Gastroesophageal sphincter (tissue), 2 donors: ENCODE results near the gene HOXA11.

Experiments used
- EP300 ChIP-seq: sonication (generic); formaldehyde crosslinking; IDR thresholded peaks from one replicate; pipeline ENCODE4 v1.6.1; 2017; ENCODE audit warnings: antibody characterized with exemption, mild to moderate bottlenecking
- POLR2A ChIP-seq, 2 donors: fragments of 450-650 bp; IDR thresholded peaks; one replicate each; pipeline ENCODE4 v1.6.1; 2017; ENCODE audit warnings: antibody characterized with exemption in 2 of 2, mild to moderate bottlenecking in 2 of 2, moderate library complexity in 1 of 2

DNA sequence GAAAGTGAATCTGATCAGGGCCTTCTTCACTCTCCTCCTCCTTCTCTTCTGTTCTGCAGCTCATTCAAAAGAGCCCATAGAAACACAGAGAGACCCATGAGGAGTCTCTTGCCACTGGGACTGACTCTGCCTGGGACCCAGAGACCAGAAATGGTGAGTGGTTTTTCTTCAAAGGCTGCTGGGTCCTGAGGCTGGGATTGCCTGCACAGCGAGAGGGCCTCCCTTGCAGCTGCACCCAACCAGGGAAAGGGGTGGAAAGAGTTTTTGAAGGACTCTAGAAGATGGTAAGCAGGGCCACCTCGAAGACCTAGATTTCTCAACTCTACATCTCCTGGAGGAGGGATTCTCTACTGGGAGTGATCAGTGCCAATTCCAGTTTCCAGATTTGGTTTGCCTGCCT, 30.3 kb upstream of the HOXA11 start:
- TF ChIP-seq EP300 (no peak), POLR2A (IDR thresholded peaks at IDR 0.05) (no peak)
